ENCODE measurements around the gene OSBPL1A. TPM values are rescaled to one million over a fixed set of nuclear protein-coding genes. Genes with fewer than 3 reads are reported as not detected.

The OSBPL1A gene
- total RNA-seq, 1 experiment from 2014 or later = 53.1 TPM

GRCh38 chr18:24341361-24341760 is 56.3 kb downstream of the OSBPL1A start:
- ATAC-seq = no peak
- CTCF ChIA-PET = no interaction called here
- no peaks in the 10 kb centered on the region for H3K27me3 Mint-ChIP-seq (ENCODE audit: low read depth)

GRCh38 chr18:24333084-24333483 is 64.5 kb downstream of the OSBPL1A start:
- Mint-ChIP-seq H3K27me3 (ENCODE audit: low read depth) (no peaks in the 10 kb centered on the region), H3K4me1 (no peaks in the 10 kb centered on the region), H3K9me3 (peaks cover 8% of the 10 kb centered on the region; the same call in 1 of the 2 replicates), H3K27ac (no peak overlapping the region), H3K36me3 (peaks cover 27% of the 10 kb centered on the region), H3K4me3 (no peak overlapping the region)
- ATAC-seq = no peak
- ChIA-PET POLR2A (no interaction called here), CTCF (interaction anchor here (1.2 kb wide), 1 partner anchor 156 kb away, joined by 3 read pairs; no protein-coding TSS in a partner anchor)
- no peak for DNase-seq (ENCODE audit: low spot score)
- no peak for TF ChIP-seq MXD4 (CRISPR knock-in tag; IDR thresholded peaks at IDR 0.05; ENCODE audit: borderline replicate concordance)

More at GRCh38 chr18:24341361-24341760, 56.3 kb downstream of the OSBPL1A start:
- H3K36me3 Mint-ChIP-seq = no peaks in the 10 kb centered on the region
- no peak overlapping the region for H3K4me3 Mint-ChIP-seq
- H3K27ac Mint-ChIP-seq = no peak overlapping the region
- POLR2A ChIA-PET = no interaction called here
- H3K4me1 Mint-ChIP-seq = no peaks in the 10 kb centered on the region
- no peak for TF ChIP-seq MXD4 (CRISPR knock-in tag; IDR thresholded peaks at IDR 0.05; ENCODE audit: borderline replicate concordance)
- TF ChIP-seq FOXP1 (CRISPR knock-in tag; IDR thresholded peaks at IDR 0.05; ENCODE audit: borderline replicate concordance) = no peak
- no peak for TF ChIP-seq CBFB (CRISPR knock-in tag; IDR thresholded peaks at IDR 0.05; ENCODE audit: low read depth)
- TF ChIP-seq KAT7 (CRISPR knock-in tag; IDR thresholded peaks at IDR 0.05; ENCODE audit: borderline replicate concordance) = no peak
- TF ChIP-seq IRF1 (CRISPR knock-in tag; IDR thresholded peaks at IDR 0.05) = no peak
- no peak for TF ChIP-seq ZNF232 (CRISPR knock-in tag; IDR thresholded peaks at IDR 0.05)
- TF ChIP-seq JAZF1 (CRISPR knock-in tag; IDR thresholded peaks at IDR 0.05) = no peak
- TF ChIP-seq GRHL2 (CRISPR knock-in tag; IDR thresholded peaks at IDR 0.05; ENCODE audit: insufficient replicate concordance, severe bottlenecking) = no peak
- TF ChIP-seq ZNF671 (CRISPR knock-in tag; IDR thresholded peaks at IDR 0.05) = no peak
- no peak for TF ChIP-seq RELA (CRISPR knock-in tag; IDR thresholded peaks at IDR 0.05; ENCODE audit: borderline replicate concordance)
- no peak for TF ChIP-seq USF2 (CRISPR knock-in tag; IDR thresholded peaks at IDR 0.05)
- TF ChIP-seq USF1 (CRISPR knock-in tag; IDR thresholded peaks at IDR 0.05) = no peak
- TF ChIP-seq SMAD4 (CRISPR knock-in tag; IDR thresholded peaks at IDR 0.05) = no peak
- no peak for TF ChIP-seq ZBTB21 (CRISPR knock-in tag; IDR thresholded peaks at IDR 0.05; ENCODE audit: borderline replicate concordance)
- TF ChIP-seq ZNF138 (CRISPR knock-in tag; conservative IDR thresholded peaks at IDR 0.05) = no peak
- TF ChIP-seq RORB (CRISPR knock-in tag; IDR thresholded peaks at IDR 0.05) = no peak
- TF ChIP-seq MYBL2 (CRISPR knock-in tag; IDR thresholded peaks at IDR 0.05) = no peak
- no peak for TF ChIP-seq MLX (CRISPR knock-in tag; IDR thresholded peaks at IDR 0.05)
- TF ChIP-seq NR3C1 (CRISPR knock-in tag; conservative IDR thresholded peaks at IDR 0.05; ENCODE audit: low read depth) = no peak
- no peaks in the 10 kb centered on the region for H3K9me3 Mint-ChIP-seq
- no peak for DNase-seq (ENCODE audit: low spot score)

- Mint-ChIP-seq H3K27ac (no peak overlapping the region), H3K4me3 (no peak overlapping the region), H3K27me3 (ENCODE audit: low read depth) (no peaks in the 10 kb centered on the region), H3K9me3 (no peaks in the 10 kb centered on the region), H3K4me1 (no peaks in the 10 kb centered on the region), H3K36me3 (peaks cover 10% of the 10 kb centered on the region)
- no peak for ATAC-seq
- ChIA-PET CTCF (interaction anchor here (1.6 kb wide), 1 partner anchor 150 kb away, joined by 10 read pairs; no protein-coding TSS in a partner anchor), POLR2A (no interaction called here)
- no peak for DNase-seq (ENCODE audit: low spot score)
- TF ChIP-seq ATF2 (CRISPR knock-in tag; IDR thresholded peaks at IDR 0.05; ENCODE audit: borderline replicate concordance, low read depth) (no peak), ZNF232 (CRISPR knock-in tag; IDR thresholded peaks at IDR 0.05) (no peak), ETV6 (CRISPR knock-in tag; IDR thresholded peaks at IDR 0.05) (no peak), NFATC4 (CRISPR knock-in tag; IDR thresholded peaks at IDR 0.05) (no peak), CBFB (CRISPR knock-in tag; IDR thresholded peaks at IDR 0.05; ENCODE audit: low read depth) (no peak), ATF3 (CRISPR knock-in tag; conservative IDR thresholded peaks at IDR 0.05) (no peak), SP1 (CRISPR knock-in tag; conservative IDR thresholded peaks at IDR 0.05) (no peak), ELF4 (CRISPR knock-in tag; IDR thresholded peaks at IDR 0.05; ENCODE audit: low read depth) (no peak), ATF6 (CRISPR knock-in tag; IDR thresholded peaks at IDR 0.05) (no peak)
These were observed 71.4 kb downstream of the OSBPL1A start for GRCh38 chr18:24326211-24326610.

Measured in WTC11 (cell line).